ENCODE measurements around the gene PDHB. TPM values are rescaled to one million over a fixed set of nuclear protein-coding genes. Genes with fewer than 3 reads are reported as not detected.
A peak's percentile ranks its signal among the peaks of the same experiment; 100 is the strongest.

The PDHB gene
- total and polyA plus RNA-seq, 10 donors = 46.6 to 82.1 (median 63.8) TPM

- DNase-seq = no peak
- Histone ChIP-seq H3K27ac (peak overlapping the region in 4 of 8 donors; percentile 23 to 50 (median 40)), H3K27me3 (replicated peaks in 1 of 7) (no peaks in the 10 kb centered on the region), H3K9me3 (no peaks in the 10 kb centered on the region), H3K4me3 (no peak overlapping the region), H3K4me1 (peaks cover 0 to 46% (median 28%) of the 10 kb centered on the region in 6 donors), H3K36me3 (no peaks in the 10 kb centered on the region)
- intact Hi-C loops (cut with DNase I; ENCODE audit: low total_unique reads) = no loop called here
- TF ChIP-seq CTCF (IDR thresholded peaks at IDR 0.05 in 8 of 11, conservative IDR thresholded peaks at IDR 0.05 in 3 of 11) (no peak), POLR2AphosphoS5 (IDR thresholded peaks at IDR 0.05) (no peak), POLR2A (IDR thresholded peaks at IDR 0.05) (no peak)
- 73 to 91% (median 89%) methylated on average over 2 of the region's 2 CpGs for WGBS, 5 donors
Observed at GRCh38 chr3:58478781-58479180, 45.1 kb upstream of the PDHB start.

GRCh38 chr3:58474967-58475578 lies 41.4 kb upstream of the PDHB start:
- Histone ChIP-seq H3K4me1 (peaks cover 0 to 52% (median 25%) of the 10 kb centered on the region in 6 donors), H3K27ac (peak overlapping the region in 5 of 8 donors; percentile 4 to 64 (median 54)), H3K4me3 (no peak overlapping the region), H3K9me3 (no peaks in the 10 kb centered on the region), H3K27me3 (replicated peaks in 1 of 7) (no peaks in the 10 kb centered on the region), H3K36me3 (no peaks in the 10 kb centered on the region)
- intact Hi-C loops (cut with DNase I; ENCODE audit: low total_unique reads) = no loop called here
- 49 to 66% (median 63%) methylated on average over 3 of the region's 3 CpGs for WGBS, 5 donors
- no peak for DNase-seq
- TF ChIP-seq CTCF (IDR thresholded peaks at IDR 0.05 in 8 of 11, conservative IDR thresholded peaks at IDR 0.05 in 3 of 11) = no peak
- no peak for TF ChIP-seq POLR2A (IDR thresholded peaks at IDR 0.05)
- TF ChIP-seq POLR2AphosphoS5 (IDR thresholded peaks at IDR 0.05) = no peak

- 93 to 100% (median 94%) methylated on average over 1 of the region's 1 CpG for WGBS, 5 donors
Observed at GRCh38 chr3:58474348-58474911, 40.8 kb upstream of the PDHB start.

More at GRCh38 chr3:58474348-58474911, 40.8 kb upstream of the PDHB start:
- intact Hi-C loops (cut with DNase I; ENCODE audit: low total_unique reads) = no loop called here
- H3K9me3 ChIP-seq = no peaks in the 10 kb centered on the region
- no peaks in the 10 kb centered on the region for H3K27me3 ChIP-seq (replicated peaks in 1 of 7)
- H3K4me1 ChIP-seq = peaks cover 0 to 54% (median 25%) of the 10 kb centered on the region in 6 donors
- no peak for TF ChIP-seq CTCF (IDR thresholded peaks at IDR 0.05 in 8 of 11, conservative IDR thresholded peaks at IDR 0.05 in 3 of 11)
- TF ChIP-seq POLR2A (IDR thresholded peaks at IDR 0.05) = no peak
- no peak for TF ChIP-seq POLR2AphosphoS5 (IDR thresholded peaks at IDR 0.05)
- peak overlapping the region in 3 of 8 donors; percentile 54 to 64 (median 63) for H3K27ac ChIP-seq
- no peak overlapping the region for H3K4me3 ChIP-seq
- no peak for DNase-seq
- no peaks in the 10 kb centered on the region for H3K36me3 ChIP-seq

Data from spleen (tissue), 11 donors.